ENCODE data around the gene NLE1.
"Not testable (repeated sequence)": the region's sequence is repeated elsewhere in the genome, so short reads cannot be mapped to it uniquely, and the experiment has no call there.

The NLE1 gene

GRCh38 chr17:35152421-35153140, 10.5 kb upstream of the NLE1 start:
- Mint-ChIP-seq H3K27me3 (peaks cover 8% of the 10 kb centered on the region), H3K9me3 (no peaks in the 10 kb centered on the region), H3K4me3 (no peak overlapping the region), H3K4me1 (no peaks in the 10 kb centered on the region), H3K36me3 (no peaks in the 10 kb centered on the region), H3K27ac (no peak overlapping the region)
- DNase-seq (ENCODE audit: low spot score in 2 of 2) (no peak), ATAC-seq (ENCODE audit: low read depth) (no peak)

GRCh38 chr17:35151080-35151479, 9.0 kb upstream of the NLE1 start:
- H3K4me3 Mint-ChIP-seq; DNase-seq (ENCODE audit: low spot score in 2 of 2); H3K9me3 Mint-ChIP-seq; H3K4me1 Mint-ChIP-seq; H3K27me3 Mint-ChIP-seq; H3K27ac Mint-ChIP-seq; H3K36me3 Mint-ChIP-seq; ATAC-seq (ENCODE audit: low read depth): not testable (repeated sequence)

GRCh38 chr17:35149941-35150340, 7.8 kb upstream of the NLE1 start:
- Mint-ChIP-seq H3K27ac (no peak overlapping the region), H3K9me3 (no peaks in the 10 kb centered on the region), H3K4me3 (no peak overlapping the region), H3K4me1 (no peaks in the 10 kb centered on the region), H3K27me3 (peaks cover 6% of the 10 kb centered on the region), H3K36me3 (no peaks in the 10 kb centered on the region)
- DNase-seq (ENCODE audit: low spot score in 2 of 2) (no peak), ATAC-seq (ENCODE audit: low read depth) (no peak)

- DNase-seq (ENCODE audit: low spot score in 2 of 2): no peak
- Mint-ChIP-seq H3K4me1 (no peaks in the 10 kb centered on the region), H3K4me3 (no peak overlapping the region), H3K36me3 (no peaks in the 10 kb centered on the region), H3K9me3 (no peaks in the 10 kb centered on the region), H3K27me3 (peaks cover 6% of the 10 kb centered on the region), H3K27ac (no peak overlapping the region)
- no peak for ATAC-seq (ENCODE audit: low read depth)
Measured at GRCh38 chr17:35148144-35148543, 6.0 kb upstream of the NLE1 start.

GRCh38 chr17:35147375-35147905, 5.3 kb upstream of the NLE1 start, which contains the start of gene UNC45B:
Gene UNC45B, plus strand, starts transcription at chr17:35147817. Its CDS starts 447 bp downstream, at chr17:35148264.
- H3K9me3 Mint-ChIP-seq: no peaks in the 10 kb centered on the region
- no peak for DNase-seq (ENCODE audit: low spot score in 2 of 2)
- H3K4me1 Mint-ChIP-seq: peaks cover under 1% of the 10 kb centered on the region
- ATAC-seq (ENCODE audit: low read depth): no peak
- peaks cover 6% of the 10 kb centered on the region for H3K27me3 Mint-ChIP-seq
- no peaks in the 10 kb centered on the region for H3K36me3 Mint-ChIP-seq
- H3K4me3 Mint-ChIP-seq: no peak within 1 kb of the TSS
- H3K27ac Mint-ChIP-seq: no peak within 1 kb of the TSS

- H3K27me3 Mint-ChIP-seq: peaks cover 4% of the 10 kb centered on the region
- peaks cover 4% of the 10 kb centered on the region for H3K4me1 Mint-ChIP-seq
- no peak overlapping the region for H3K4me3 Mint-ChIP-seq
- DNase-seq (ENCODE audit: low spot score in 2 of 2) (no peak), ATAC-seq (ENCODE audit: low read depth) (no peak)
- H3K36me3 Mint-ChIP-seq: no peaks in the 10 kb centered on the region
- H3K9me3 Mint-ChIP-seq: no peaks in the 10 kb centered on the region
- no peak overlapping the region for H3K27ac Mint-ChIP-seq
Measured at GRCh38 chr17:35146214-35146833, 4.2 kb upstream of the NLE1 start.

- DNase-seq (ENCODE audit: low spot score in 2 of 2): no peak
- Mint-ChIP-seq H3K4me3 (no peak overlapping the region), H3K9me3 (no peaks in the 10 kb centered on the region), H3K4me1 (peaks cover 4% of the 10 kb centered on the region), H3K27ac (no peak overlapping the region), H3K36me3 (no peaks in the 10 kb centered on the region), H3K27me3 (peaks cover 4% of the 10 kb centered on the region)
- ATAC-seq (ENCODE audit: low read depth): no peak
Measured at GRCh38 chr17:35144840-35145239, 2.7 kb upstream of the NLE1 start.

- no peak overlapping the region for H3K27ac Mint-ChIP-seq
- no peaks in the 10 kb centered on the region for H3K9me3 Mint-ChIP-seq
- H3K27me3 Mint-ChIP-seq: no peaks in the 10 kb centered on the region
- ATAC-seq (ENCODE audit: low read depth) (peak; percentile 12), DNase-seq (ENCODE audit: low spot score in 2 of 2) (no peak)
- peak overlapping the region; percentile 88 for H3K4me3 Mint-ChIP-seq
- H3K4me1 Mint-ChIP-seq: peaks cover 4% of the 10 kb centered on the region
- H3K36me3 Mint-ChIP-seq: no peaks in the 10 kb centered on the region
Measured at GRCh38 chr17:35142467-35142796, 329 bp upstream of the NLE1 start.

GRCh38 chr17:35138218-35138617, 3.9 kb downstream of the NLE1 start:
- peaks cover 19% of the 10 kb centered on the region for H3K36me3 Mint-ChIP-seq
- no peak overlapping the region for H3K27ac Mint-ChIP-seq
- H3K4me3 Mint-ChIP-seq: no peak overlapping the region
- DNase-seq (ENCODE audit: low spot score in 2 of 2) (no peak), ATAC-seq (ENCODE audit: low read depth) (no peak)
- H3K4me1 Mint-ChIP-seq: peaks cover 4% of the 10 kb centered on the region
- H3K9me3 Mint-ChIP-seq: no peaks in the 10 kb centered on the region
- no peaks in the 10 kb centered on the region for H3K27me3 Mint-ChIP-seq

GRCh38 chr17:35135322-35135721, 6.8 kb downstream of the NLE1 start:
- peaks cover 27% of the 10 kb centered on the region for H3K36me3 Mint-ChIP-seq
- H3K4me1 Mint-ChIP-seq: no peaks in the 10 kb centered on the region
- H3K4me3 Mint-ChIP-seq: no peak overlapping the region
- H3K27ac Mint-ChIP-seq: no peak overlapping the region
- H3K27me3 Mint-ChIP-seq: no peaks in the 10 kb centered on the region
- no peaks in the 10 kb centered on the region for H3K9me3 Mint-ChIP-seq
- DNase-seq (ENCODE audit: low spot score in 2 of 2): no peak
- no peak for ATAC-seq (ENCODE audit: low read depth)

- ATAC-seq (ENCODE audit: low read depth): no peak
- no peaks in the 10 kb centered on the region for H3K27me3 Mint-ChIP-seq
- DNase-seq (ENCODE audit: low spot score in 2 of 2): no peak
- H3K9me3 Mint-ChIP-seq: no peaks in the 10 kb centered on the region
- H3K27ac Mint-ChIP-seq: no peak overlapping the region
- H3K4me1 Mint-ChIP-seq: no peaks in the 10 kb centered on the region
- no peak overlapping the region for H3K4me3 Mint-ChIP-seq
- H3K36me3 Mint-ChIP-seq: peaks cover 27% of the 10 kb centered on the region
Measured at GRCh38 chr17:35132816-35133550, 9.1 kb downstream of the NLE1 start.

GRCh38 chr17:35132099-35132498, 10.0 kb downstream of the NLE1 start:
- DNase-seq (ENCODE audit: low spot score in 2 of 2) (no peak), ATAC-seq (ENCODE audit: low read depth) (no peak)
- no peaks in the 10 kb centered on the region for H3K4me1 Mint-ChIP-seq
- H3K4me3 Mint-ChIP-seq: no peak overlapping the region
- no peaks in the 10 kb centered on the region for H3K9me3 Mint-ChIP-seq
- peaks cover 27% of the 10 kb centered on the region for H3K36me3 Mint-ChIP-seq
- no peaks in the 10 kb centered on the region for H3K27me3 Mint-ChIP-seq
- H3K27ac Mint-ChIP-seq: no peak overlapping the region

GRCh38 chr17:35130392-35130791, 11.7 kb downstream of the NLE1 start:
- no peaks in the 10 kb centered on the region for H3K27me3 Mint-ChIP-seq
- DNase-seq (ENCODE audit: low spot score in 2 of 2) (no peak), ATAC-seq (ENCODE audit: low read depth) (no peak)
- peaks cover 20% of the 10 kb centered on the region for H3K36me3 Mint-ChIP-seq
- no peaks in the 10 kb centered on the region for H3K4me1 Mint-ChIP-seq
- H3K9me3 Mint-ChIP-seq: no peaks in the 10 kb centered on the region
- no peak overlapping the region for H3K27ac Mint-ChIP-seq
- H3K4me3 Mint-ChIP-seq: no peak overlapping the region

GRCh38 chr17:35129973-35130351, 12.1 kb downstream of the NLE1 start:
- H3K27me3 Mint-ChIP-seq: no peaks in the 10 kb centered on the region
- no peak overlapping the region for H3K27ac Mint-ChIP-seq
- H3K9me3 Mint-ChIP-seq: no peaks in the 10 kb centered on the region
- DNase-seq (ENCODE audit: low spot score in 2 of 2): no peak
- H3K4me3 Mint-ChIP-seq: no peak overlapping the region
- no peaks in the 10 kb centered on the region for H3K4me1 Mint-ChIP-seq
- no peak for ATAC-seq (ENCODE audit: low read depth)
- H3K36me3 Mint-ChIP-seq: peaks cover 16% of the 10 kb centered on the region

Measured in memory B cell (primary cell).